GM10248 (cell line): ENCODE data around the gene TIMELESS.

Source experiments
- CTCF ChIA-PET: fragments of 300-600 bp; sonication (Branson Sonifier 250); formaldehyde crosslinking; extraction: SDS; loops from one replicate; lab custom pipeline; 2021; ENCODE audit warnings: antibody characterized with exemption; lab: Yijun Ruan, JAX
- POLR2A ChIA-PET: fragments of 350-650 bp; sonication (Branson Sonifier 250); formaldehyde crosslinking; extraction: SDS; loops from one replicate; lab custom pipeline; 2020; ENCODE audit warnings: antibody characterized with exemption; lab: Yijun Ruan, JAX
- DNase-seq: peaks from one replicate; pipeline ENCODE4 v3.0.0; 2012; ENCODE audit errors: extremely low spot score
- TF ChIP-seq, protein P1 (sequence below): IDR thresholded peaks from 2 replicates; pipeline ENCODE4 v1.5.1; 2012; ENCODE audit warnings: mild to moderate bottlenecking, low read depth; ENCODE audit errors: extremely low read depth, missing control alignments, control extremely low read depth

Gene TIMELESS

DNA sequence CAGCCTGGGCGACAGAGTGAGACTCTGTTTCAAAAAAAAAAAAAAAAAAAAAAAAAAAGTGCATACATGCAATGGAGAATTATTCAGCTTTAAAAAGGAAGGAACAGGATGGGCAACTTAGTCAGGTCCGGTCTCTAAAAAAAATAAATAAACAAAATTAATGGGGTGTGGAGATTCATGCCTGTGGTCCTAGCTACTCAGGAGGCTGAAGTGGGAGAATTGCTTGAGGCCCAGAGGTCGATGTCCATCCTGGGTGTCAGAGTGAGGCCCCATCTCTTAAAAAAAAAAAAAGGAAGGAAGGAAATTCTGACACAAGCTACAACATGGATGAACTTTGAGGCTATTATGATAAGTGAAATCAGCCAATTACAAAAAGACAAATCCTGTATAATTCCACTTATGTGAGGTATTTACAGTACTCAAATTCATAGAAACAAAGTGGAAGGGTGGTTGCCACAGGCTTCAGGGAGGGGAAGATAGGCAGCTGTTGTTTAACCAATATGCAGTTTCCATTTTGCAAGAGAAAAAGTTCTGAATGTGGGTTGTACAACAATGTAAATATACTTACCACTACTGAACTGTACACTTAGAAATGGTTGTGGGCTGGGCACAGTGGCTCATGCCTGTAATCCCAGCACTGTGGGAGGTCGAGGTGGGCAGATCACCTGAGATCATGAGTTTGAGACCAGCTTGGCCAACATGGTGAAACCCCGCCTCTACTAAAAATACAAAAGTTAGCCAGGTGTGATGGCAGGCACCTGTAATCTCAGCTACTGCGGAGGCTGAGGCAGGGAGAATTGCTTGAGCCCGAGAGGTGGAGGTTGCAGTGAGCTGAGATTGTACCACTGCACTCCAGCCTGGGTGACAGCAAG is 74.3 kb downstream of the TIMELESS start:
- no peak for DNase-seq
- TF ChIP-seq, protein P1, sequence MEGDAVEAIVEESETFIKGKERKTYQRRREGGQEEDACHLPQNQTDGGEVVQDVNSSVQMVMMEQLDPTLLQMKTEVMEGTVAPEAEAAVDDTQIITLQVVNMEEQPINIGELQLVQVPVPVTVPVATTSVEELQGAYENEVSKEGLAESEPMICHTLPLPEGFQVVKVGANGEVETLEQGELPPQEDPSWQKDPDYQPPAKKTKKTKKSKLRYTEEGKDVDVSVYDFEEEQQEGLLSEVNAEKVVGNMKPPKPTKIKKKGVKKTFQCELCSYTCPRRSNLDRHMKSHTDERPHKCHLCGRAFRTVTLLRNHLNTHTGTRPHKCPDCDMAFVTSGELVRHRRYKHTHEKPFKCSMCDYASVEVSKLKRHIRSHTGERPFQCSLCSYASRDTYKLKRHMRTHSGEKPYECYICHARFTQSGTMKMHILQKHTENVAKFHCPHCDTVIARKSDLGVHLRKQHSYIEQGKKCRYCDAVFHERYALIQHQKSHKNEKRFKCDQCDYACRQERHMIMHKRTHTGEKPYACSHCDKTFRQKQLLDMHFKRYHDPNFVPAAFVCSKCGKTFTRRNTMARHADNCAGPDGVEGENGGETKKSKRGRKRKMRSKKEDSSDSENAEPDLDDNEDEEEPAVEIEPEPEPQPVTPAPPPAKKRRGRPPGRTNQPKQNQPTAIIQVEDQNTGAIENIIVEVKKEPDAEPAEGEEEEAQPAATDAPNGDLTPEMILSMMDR: no peak
- CTCF ChIA-PET: interaction anchor here (0.9 to 2.5 kb wide), 4 partner anchors 11 to 89 kb away, joined by 3 to 7 read pairs (median 4); partner anchors contain the start of gene STAT2
- POLR2A ChIA-PET: interaction anchor here (0.6 to 1.6 kb wide), 5 partner anchors 15 to 627 kb away, joined by 4 to 10 read pairs (median 6); partner anchors contain the start of gene STAT2

DNA sequence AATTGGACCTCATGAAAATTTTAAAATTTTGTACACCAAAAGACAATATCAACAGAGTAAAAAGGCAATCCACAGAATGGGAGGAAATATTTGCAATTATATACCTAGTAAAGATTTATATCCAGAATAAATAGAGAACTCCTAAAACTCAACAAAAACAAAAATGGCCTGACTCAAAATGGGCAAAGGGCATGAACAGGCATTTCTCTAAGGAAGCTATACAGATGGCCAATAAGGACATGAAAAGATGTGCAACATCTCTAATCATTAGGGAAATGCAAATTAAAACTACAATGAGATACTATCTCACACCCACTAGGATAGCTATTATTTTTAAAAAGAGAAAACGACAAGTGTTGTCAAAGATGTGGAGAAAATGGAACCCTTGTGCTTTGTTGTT is 75.7 kb downstream of the TIMELESS start:
- ChIA-PET POLR2A (interaction anchor here (0.6 kb wide), 1 partner anchor 65 kb away, joined by 3 read pairs; no protein-coding TSS in a partner anchor), CTCF (interaction anchor here (1.0 kb wide), 1 partner anchor 10 kb away, joined by 3 read pairs; no protein-coding TSS in a partner anchor)
- no peak for DNase-seq
- TF ChIP-seq, protein P1: no peak

DNA sequence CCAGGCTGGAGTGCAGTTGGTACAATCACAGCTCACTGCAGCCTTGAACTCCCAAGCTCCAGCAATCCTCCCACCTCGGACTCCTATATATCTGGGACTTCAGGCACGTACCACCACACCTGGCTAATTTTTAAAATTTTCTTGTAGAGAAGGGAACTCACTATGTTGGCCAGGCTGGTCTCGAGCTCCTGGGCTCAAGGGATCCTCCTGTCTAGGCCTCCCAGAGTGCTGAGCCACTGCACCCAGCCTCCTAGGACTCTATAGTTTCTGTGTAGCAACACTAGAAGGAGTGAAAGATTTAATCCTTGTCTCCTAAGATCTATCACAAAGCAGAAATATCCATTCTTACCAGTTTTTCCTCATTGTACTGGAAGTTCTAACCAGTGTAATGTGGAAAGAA is 82.3 kb downstream of the TIMELESS start:
- TF ChIP-seq, protein P1: no peak
- ChIA-PET POLR2A (interaction anchor here (0.7 kb wide), 1 partner anchor 110 kb away, joined by 4 read pairs; no protein-coding TSS in a partner anchor), CTCF (interaction anchor here (1.5 to 1.8 kb wide), 2 partner anchors 10 to 13 kb away, joined by 4 to 8 read pairs; no protein-coding TSS in a partner anchor)
- no peak for DNase-seq
